Measurements from ENCODE around the gene POP5.

The POP5 gene

GRCh38 chr12:120588948-120589930, 8.0 kb upstream of the POP5 start:
- DNase-seq = no peak

GRCh38 chr12:120588371-120588770, 7.2 kb upstream of the POP5 start:
- no peak for DNase-seq

DNA sequence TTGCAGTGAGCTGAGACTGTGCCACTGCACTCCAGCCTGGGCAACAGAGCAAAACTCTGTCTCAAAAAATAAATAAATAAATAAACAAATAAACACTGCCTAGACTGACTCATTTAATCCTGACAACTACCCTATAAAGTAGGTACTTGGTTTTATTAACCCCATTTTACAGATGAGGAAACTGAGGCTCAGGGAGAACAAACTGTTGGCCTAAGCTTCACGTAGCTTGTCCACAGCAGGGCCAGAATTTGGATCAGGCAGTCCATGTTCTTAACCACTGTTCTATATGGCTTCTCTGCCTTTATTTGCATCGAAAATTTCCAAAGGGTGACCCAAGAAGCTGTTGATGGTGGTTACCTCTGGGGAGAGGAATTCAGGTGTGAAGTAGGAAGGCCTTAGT, 5.7 kb upstream of the POP5 start:
- no peak for DNase-seq

- DNase-seq = no peak
These were observed 5.0 kb upstream of the POP5 start for GRCh38 chr12:120586206-120586605.

GRCh38 chr12:120584343-120585149, 3.3 kb upstream of the POP5 start:
- DNase-seq = peak; percentile 74

GRCh38 chr12:120583478-120584030, 2.4 kb upstream of the POP5 start:
- DNase-seq = peak; percentile 66

DNA sequence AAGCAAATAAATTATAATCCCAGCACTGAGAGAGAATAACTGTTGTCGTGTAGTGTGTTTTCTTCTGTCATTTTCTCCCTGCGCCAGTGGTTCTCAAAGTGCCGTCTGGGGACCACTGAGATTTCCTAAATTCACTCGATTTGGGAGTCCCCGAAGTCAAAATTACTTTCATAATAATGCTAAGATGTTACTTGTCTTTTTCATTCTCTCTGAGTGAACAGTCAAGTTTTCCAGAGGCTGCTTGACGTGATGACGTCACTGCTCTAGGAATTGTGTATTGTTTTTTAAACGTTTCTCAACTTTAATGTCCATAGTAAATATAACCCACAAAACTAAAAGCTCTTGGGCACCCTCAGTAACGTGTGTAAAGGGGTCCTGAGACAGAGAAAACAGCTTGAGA, 796 bp upstream of the POP5 start:
- DNase-seq = no peak

GRCh38 chr12:120579179-120579578, 2.0 kb downstream of the POP5 start:
- no peak for DNase-seq

- DNase-seq = no peak
These were observed 7.1 kb downstream of the POP5 start for GRCh38 chr12:120574106-120574505.

DNA sequence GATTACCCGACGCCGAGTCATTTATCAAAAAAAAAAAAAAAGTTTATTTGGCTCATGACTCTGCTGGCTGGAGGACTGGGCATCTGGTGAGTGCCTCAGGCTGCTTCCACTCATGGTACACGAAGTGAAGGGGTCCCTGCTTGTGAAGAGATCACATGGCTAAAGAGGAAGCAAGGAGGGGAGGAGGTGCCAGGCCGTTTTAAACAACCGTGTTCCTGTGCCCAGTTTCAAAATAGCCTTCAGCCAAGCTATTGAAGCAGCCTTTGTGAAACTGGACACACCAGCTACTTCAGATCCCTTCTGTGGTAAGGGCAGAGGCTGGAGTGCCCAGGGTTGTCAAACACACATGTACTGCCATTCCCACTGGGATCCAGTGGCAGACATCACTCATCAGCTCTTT, 7.6 kb downstream of the POP5 start:
- no peak for DNase-seq

- DNase-seq = no peak
These were observed 9.9 kb downstream of the POP5 start for GRCh38 chr12:120571299-120571698.

DNA sequence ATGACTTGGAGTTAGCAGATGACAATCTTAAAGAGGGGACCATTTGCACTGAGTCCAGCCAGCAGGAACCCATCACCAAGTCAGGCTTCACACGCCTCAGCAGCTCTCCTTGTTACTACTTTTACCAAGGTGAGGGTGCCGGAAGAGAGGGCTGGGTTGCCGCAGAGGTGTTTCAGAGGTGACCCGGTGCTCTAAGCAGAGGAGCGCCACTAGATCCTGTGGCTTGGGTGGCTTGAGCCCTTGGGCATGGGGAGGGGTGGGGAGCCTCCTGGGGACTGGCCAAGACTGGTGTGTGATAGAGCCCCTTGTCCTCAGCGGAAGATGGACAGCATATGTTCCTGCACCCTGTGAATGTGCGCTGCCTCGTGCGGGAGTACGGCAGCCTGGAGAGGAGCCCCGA, 17.7 kb downstream of the POP5 start:
- DNase-seq = no peak

- DNase-seq = no peak
These were observed 18.3 kb downstream of the POP5 start for GRCh38 chr12:120562906-120563305.

DNA sequence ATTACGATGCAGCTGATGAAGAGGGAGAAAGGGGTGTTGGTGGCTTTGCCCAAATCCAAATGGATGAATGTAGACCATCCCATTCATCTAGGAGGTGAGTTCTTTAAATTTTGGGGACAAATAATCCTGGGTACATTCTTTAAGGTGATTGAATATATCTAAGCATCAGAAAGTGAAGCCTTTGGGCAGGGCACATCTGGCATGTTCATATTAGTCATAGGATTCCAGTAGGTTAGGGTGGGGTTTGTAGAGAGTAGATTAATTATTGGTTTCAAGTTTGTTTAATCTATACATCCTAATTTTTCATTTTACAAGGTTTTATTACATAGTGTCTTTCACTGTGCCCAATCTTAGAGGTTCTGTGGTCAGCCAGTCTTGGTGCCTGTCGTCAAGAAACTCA, 23.6 kb downstream of the POP5 start:
- no peak for DNase-seq

- DNase-seq = no peak
These were observed 26.5 kb downstream of the POP5 start for GRCh38 chr12:120554678-120555077.

DNA sequence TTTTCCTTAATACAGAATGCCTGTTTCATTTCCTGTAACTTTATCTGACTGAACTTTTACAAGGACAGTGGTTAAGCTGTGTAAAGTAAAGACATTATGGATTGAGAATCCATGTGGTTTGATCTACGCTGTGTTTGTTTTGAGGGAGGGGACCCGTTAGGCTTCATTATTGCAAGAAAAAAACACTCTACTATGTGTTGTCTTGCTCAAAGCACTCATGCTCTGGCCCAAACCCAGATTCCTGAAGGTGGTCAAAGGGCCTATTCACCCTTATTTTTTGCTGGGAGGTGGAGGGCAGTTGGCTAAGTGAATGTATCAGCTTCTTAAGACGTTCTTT, 35.2 kb downstream of the POP5 start:
- no peak for DNase-seq

DNA sequence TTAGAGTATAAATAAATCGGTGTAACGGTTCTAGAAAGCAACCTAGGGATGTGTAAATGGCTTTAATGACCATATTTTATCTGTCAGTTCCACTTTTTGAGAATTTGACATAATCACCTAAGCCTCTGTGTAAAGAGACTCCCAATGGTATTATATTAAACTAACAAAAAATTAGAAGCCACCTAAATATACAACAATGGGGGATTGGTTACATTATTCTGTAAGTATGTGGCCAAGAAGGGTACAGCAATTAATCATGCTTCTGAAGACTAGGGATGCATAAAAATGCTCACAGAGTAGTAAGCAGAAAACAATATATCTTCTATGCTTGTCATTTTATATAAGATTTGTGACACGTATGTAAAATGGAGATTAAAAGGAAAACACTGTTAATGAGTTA, 36.5 kb downstream of the POP5 start:
- DNase-seq = no peak

- no peak for DNase-seq
These were observed 39.0 kb downstream of the POP5 start for GRCh38 chr12:120542166-120542565.

DNA sequence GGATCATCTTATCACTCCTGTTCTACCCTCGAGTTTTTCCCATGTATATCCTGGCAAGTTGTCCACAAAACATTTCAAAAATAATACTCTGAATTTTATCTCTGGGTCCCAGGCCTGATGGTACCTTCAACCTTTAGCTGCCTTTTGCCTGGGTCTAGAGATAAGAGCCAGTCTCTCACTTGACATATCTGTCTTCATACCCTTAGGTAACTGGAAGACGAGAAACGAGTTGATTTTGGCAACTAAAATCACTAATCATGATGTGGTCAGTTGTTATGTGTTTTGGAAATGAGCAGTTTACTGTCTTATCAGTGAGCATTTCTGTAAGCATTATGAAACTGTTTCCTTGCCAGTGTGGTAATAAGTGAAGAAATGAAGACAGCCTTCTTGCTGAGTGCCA, 40.8 kb downstream of the POP5 start:
- no peak for DNase-seq

DNA sequence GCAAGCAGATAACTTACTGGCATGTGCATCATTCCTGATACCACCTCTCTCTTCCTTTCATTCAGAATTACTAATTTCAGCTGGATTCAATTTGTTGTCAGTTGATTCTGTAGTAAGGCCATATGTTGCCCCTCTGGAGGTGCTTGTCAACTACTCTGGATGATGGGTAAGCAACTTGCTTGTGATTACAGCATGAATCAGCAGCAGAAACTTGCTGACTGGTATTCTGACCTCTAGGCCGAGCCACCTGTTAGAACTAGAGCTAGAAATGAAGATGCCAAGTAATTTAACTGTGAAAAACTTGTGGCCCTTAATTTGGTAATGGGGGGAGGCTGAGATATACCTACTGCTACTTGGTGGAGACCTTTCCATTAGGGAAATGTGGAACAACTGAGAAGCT, 41.9 kb downstream of the POP5 start:
- no peak for DNase-seq

GRCh38 chr12:120538281-120539156, 42.7 kb downstream of the POP5 start:
- no peak for DNase-seq

GRCh38 chr12:120537856-120538220, 43.4 kb downstream of the POP5 start:
- no peak for DNase-seq
